Measurements from ENCODE around the gene LYST. TPM values are rescaled to one million over a fixed set of nuclear protein-coding genes. Genes with fewer than 3 reads are reported as not detected.

LYST gene
- total and polyA plus RNA-seq, 2 of the 8 experiments (the other 6 are each of a cell fraction or from before 2014, with no cell fraction given): 0.29 to 0.58 TPM

DNA sequence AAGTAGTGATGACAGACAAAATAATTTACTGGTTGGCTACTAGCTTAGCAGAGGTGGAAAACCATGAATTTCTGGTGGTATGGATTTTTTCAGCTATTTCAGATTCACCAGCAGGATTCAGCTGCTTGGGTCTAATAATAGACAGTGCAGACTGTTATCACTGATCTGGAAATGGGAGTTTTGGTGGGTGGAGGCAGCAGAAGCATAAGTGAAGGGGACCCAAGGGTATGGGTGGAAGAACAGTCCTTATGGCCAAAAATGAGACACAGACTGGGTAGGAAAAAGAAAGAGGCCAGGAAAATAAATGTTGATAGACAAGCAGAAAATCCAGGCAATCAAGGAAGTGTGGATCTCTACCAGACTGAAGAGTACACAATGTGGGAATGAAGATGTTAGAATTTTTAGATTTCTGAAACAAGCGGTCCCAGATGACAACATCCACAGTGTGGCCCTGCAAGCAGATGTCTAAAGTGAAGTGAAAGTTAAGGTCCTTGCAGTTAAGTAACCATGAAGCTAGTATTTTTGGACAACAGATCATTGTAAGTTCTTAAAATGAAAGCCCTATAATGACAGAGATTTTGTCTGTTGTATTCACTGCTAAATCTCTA lies 24.7 kb downstream of the LYST start:
- no peak overlapping the region for H2BK5ac ChIP-seq (ENCODE audit: low read depth, low read length)
- no peak for DNase-seq (ENCODE audit: low read depth in 1 of 2, low spot score in 2 of 2)

More for the DNA sequence above, 24.7 kb downstream of the LYST start:
- Histone ChIP-seq H2BK12ac (ENCODE audit: low read depth, low read length) (no peak overlapping the region), H3K23ac (ENCODE audit: insufficient read length) (no peak overlapping the region), H2AFZ (ENCODE audit: low read length) (no peak overlapping the region), H3K79me2 (ENCODE audit: control insufficient read depth in 1 of 2, insufficient read depth in 2 of 2, low read length in 2 of 2) (no peaks in the 10 kb centered on the region), H4K8ac (ENCODE audit: extremely low read depth, insufficient read depth, low read length) (no peak overlapping the region), H2AK5ac (ENCODE audit: low read depth, low read length) (no peak overlapping the region), H3K4me3 (ENCODE audit: extremely low read depth in 1 of 4, insufficient read depth in 2 of 4, low read depth in 3 of 4, low read length in 4 of 4) (no peak overlapping the region), H3K4me2 (ENCODE audit: insufficient read depth in 1 of 2, low read depth in 2 of 2, low read length in 2 of 2) (no peak overlapping the region), H3K9me3 (ENCODE audit: insufficient read depth in 2 of 2, low read depth in 1 of 2, low read length in 1 of 2) (no peaks in the 10 kb centered on the region), H3K4ac (replicated peaks; ENCODE audit: insufficient read length, low read depth, low read length) (no peak overlapping the region), H2BK20ac (ENCODE audit: low read length) (no peak overlapping the region), H3K14ac (ENCODE audit: insufficient read length) (no peak overlapping the region), H3K56ac (replicated peaks; ENCODE audit: insufficient read length, low read depth, low read length) (no peak overlapping the region), H3K23me2 (ENCODE audit: low read depth, low read length) (no peaks in the 10 kb centered on the region), H3K79me1 (ENCODE audit: low read depth, low read length) (no peaks in the 10 kb centered on the region), H3K27me3 (replicated peaks in 1 of 4; ENCODE audit: control insufficient read depth in 3 of 4, extremely low read depth in 1 of 4, insufficient read depth in 3 of 4, low read length in 3 of 4) (no peaks in the 10 kb centered on the region), H4K20me1 (replicated peaks in 1 of 2; ENCODE audit: control insufficient read depth in 1 of 2, insufficient read depth in 2 of 2, low read length in 2 of 2) (no peaks in the 10 kb centered on the region), H3K27ac (ENCODE audit: low read depth, low read length) (no peak overlapping the region), H4K91ac (replicated peaks; ENCODE audit: insufficient read length, low read length) (no peak overlapping the region), H3K18ac (ENCODE audit: extremely low read depth, low read length) (no peak overlapping the region), H3K9ac (replicated peaks in 1 of 4; ENCODE audit: extremely low read depth in 1 of 4, low read depth in 3 of 4, low read length in 3 of 4) (no peak overlapping the region), H2BK120ac (replicated peaks; ENCODE audit: low read depth, low read length) (no peak overlapping the region), H2BK15ac (ENCODE audit: low read length) (no peak overlapping the region), H3K36me3 (ENCODE audit: control insufficient read depth in 2 of 4, insufficient read depth in 4 of 4, low read length in 3 of 4) (no peaks in the 10 kb centered on the region), H3K4me1 (replicated peaks in 1 of 4; ENCODE audit: control insufficient read depth in 3 of 4, insufficient read depth in 4 of 4, low read length in 3 of 4) (no peaks in the 10 kb centered on the region), H4K5ac (ENCODE audit: insufficient read length, low read depth, low read length) (no peak overlapping the region)
- FAIRE-seq: no peak
- ChIA-PET POLR2A (ENCODE audit: partially characterized antibody) (interaction anchor here (0.6 to 1.1 kb wide), 3 partner anchors 22 to 337 kb away, joined by 3 read pairs; partner anchors contain the start of gene B3GALNT2), CTCF (ENCODE audit: partially characterized antibody) (interaction anchor here (0.6 to 4.6 kb wide), 22 partner anchors 10 to 741 kb away, joined by 3 to 53 read pairs (median 4); partner anchors contain the start of gene B3GALNT2)
- no peak for TF ChIP-seq EZH2 (IDR thresholded peaks at IDR 0.05; ENCODE audit: low read depth, low read length, severe bottlenecking)
- TF ChIP-seq BCL11A (IDR thresholded peaks at IDR 0.05; ENCODE audit: low read depth in 2 of 2, low read length in 2 of 2): no peak
- no peak for TF ChIP-seq SP1 (IDR thresholded peaks at IDR 0.05; ENCODE audit: low read depth, low read length)
- no peak for TF ChIP-seq POLR2A (IDR thresholded peaks at IDR 0.05; ENCODE audit: control extremely low read depth in 1 of 2, low read depth in 2 of 2, low read length in 2 of 2)
- no peak for TF ChIP-seq KDM1A (IDR thresholded peaks at IDR 0.05; ENCODE audit: borderline replicate concordance, low read length)
- no peak for TF ChIP-seq RNF2 (IDR thresholded peaks at IDR 0.05; ENCODE audit: borderline replicate concordance, low read depth, low read length, missing control alignments, poor library complexity, severe bottlenecking)
- TF ChIP-seq CBX5 (IDR thresholded peaks at IDR 0.05; ENCODE audit: low read depth, low read length): no peak
- TF ChIP-seq SAP30 (IDR thresholded peaks at IDR 0.05; ENCODE audit: insufficient read depth, insufficient replicate concordance, low read length): no peak
- no peak for TF ChIP-seq GABPA (IDR thresholded peaks at IDR 0.05; ENCODE audit: borderline replicate concordance, insufficient read depth, low read length)
- TF ChIP-seq YY1 (IDR thresholded peaks at IDR 0.05; ENCODE audit: low read depth, low read length): no peak
- no peak for TF ChIP-seq GTF2F1 (IDR thresholded peaks at IDR 0.05; ENCODE audit: borderline replicate concordance, low read depth, low read length)
- 94% methylated on average over 1 of the region's 1 CpG; no CpG with 5 or more reads in 1 of the 2 experiments for WGBS, 2 experiments (ENCODE audit: extremely low coverage in 1 of 2, insufficient coverage in 1 of 2, insufficient read length in 1 of 2, insufficient replicate concordance in 2 of 2, low coverage in 1 of 2, low lambda C conversion rate in 2 of 2, missing lambda C conversion rate in 1 of 2)

Measured in H1 (cell line).